AG20443 (cell line): ENCODE results near the gene OAS3.
"Not testable (repeated sequence)": the region's sequence is repeated elsewhere in the genome, so short reads cannot be mapped to it uniquely, and the experiment has no call there.

Source experiments
- DNase-seq: peaks from one replicate; pipeline ENCODE4 v3.0.0; 2012; ENCODE audit warnings: low spot score, mixed read lengths

The OAS3 gene, protein sequence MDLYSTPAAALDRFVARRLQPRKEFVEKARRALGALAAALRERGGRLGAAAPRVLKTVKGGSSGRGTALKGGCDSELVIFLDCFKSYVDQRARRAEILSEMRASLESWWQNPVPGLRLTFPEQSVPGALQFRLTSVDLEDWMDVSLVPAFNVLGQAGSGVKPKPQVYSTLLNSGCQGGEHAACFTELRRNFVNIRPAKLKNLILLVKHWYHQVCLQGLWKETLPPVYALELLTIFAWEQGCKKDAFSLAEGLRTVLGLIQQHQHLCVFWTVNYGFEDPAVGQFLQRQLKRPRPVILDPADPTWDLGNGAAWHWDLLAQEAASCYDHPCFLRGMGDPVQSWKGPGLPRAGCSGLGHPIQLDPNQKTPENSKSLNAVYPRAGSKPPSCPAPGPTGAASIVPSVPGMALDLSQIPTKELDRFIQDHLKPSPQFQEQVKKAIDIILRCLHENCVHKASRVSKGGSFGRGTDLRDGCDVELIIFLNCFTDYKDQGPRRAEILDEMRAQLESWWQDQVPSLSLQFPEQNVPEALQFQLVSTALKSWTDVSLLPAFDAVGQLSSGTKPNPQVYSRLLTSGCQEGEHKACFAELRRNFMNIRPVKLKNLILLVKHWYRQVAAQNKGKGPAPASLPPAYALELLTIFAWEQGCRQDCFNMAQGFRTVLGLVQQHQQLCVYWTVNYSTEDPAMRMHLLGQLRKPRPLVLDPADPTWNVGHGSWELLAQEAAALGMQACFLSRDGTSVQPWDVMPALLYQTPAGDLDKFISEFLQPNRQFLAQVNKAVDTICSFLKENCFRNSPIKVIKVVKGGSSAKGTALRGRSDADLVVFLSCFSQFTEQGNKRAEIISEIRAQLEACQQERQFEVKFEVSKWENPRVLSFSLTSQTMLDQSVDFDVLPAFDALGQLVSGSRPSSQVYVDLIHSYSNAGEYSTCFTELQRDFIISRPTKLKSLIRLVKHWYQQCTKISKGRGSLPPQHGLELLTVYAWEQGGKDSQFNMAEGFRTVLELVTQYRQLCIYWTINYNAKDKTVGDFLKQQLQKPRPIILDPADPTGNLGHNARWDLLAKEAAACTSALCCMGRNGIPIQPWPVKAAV

DNA sequence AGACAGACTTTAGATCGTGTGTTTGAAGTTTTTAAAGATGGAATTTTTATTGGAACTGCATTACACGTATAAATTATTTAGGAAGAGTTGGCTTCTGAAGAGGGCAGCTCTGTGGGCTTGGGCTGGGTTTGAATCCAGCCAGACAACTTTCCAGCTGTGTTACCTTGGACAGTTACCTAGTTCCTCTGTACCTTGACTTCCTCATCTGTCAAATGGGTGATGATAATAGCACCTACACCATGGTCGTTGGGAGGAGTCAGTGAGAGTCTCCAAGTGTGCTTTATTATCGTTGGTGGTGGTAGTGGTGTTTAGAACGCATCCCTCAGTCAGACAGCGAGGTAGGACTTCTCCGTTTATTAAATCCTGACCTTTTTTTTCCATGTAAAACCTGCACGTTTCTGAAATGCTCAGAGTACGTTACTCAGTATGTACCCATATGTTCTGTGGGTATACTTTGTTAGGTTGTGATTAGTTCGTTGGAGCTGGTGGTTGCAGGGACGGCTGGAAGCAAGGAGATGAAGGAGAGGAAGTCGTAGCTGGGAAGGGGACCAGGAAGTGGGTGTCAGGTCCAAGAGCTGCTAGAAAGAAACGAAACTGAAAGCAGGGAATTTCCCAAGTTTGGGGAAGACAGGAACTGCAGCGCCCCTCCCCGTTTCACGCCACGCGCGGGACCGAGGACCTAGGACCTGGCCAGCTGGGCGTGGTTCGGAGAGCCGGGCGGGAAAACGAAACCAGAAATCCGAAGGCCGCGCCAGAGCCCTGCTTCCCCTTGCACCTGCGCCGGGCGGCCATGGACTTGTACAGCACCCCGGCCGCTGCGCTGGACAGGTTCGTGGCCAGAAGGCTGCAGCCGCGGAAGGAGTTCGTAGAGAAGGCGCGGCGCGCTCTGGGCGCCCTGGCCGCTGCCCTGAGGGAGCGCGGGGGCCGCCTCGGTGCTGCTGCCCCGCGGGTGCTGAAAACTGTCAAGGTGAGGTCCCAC lies at the start of gene OAS3:
OAS3 (plus strand) TSS at position 734 of the 979 bp plus-strand sequence; CDS start at position 791, 57 bp downstream.
- peak; percentile 85 for DNase-seq

DNA sequence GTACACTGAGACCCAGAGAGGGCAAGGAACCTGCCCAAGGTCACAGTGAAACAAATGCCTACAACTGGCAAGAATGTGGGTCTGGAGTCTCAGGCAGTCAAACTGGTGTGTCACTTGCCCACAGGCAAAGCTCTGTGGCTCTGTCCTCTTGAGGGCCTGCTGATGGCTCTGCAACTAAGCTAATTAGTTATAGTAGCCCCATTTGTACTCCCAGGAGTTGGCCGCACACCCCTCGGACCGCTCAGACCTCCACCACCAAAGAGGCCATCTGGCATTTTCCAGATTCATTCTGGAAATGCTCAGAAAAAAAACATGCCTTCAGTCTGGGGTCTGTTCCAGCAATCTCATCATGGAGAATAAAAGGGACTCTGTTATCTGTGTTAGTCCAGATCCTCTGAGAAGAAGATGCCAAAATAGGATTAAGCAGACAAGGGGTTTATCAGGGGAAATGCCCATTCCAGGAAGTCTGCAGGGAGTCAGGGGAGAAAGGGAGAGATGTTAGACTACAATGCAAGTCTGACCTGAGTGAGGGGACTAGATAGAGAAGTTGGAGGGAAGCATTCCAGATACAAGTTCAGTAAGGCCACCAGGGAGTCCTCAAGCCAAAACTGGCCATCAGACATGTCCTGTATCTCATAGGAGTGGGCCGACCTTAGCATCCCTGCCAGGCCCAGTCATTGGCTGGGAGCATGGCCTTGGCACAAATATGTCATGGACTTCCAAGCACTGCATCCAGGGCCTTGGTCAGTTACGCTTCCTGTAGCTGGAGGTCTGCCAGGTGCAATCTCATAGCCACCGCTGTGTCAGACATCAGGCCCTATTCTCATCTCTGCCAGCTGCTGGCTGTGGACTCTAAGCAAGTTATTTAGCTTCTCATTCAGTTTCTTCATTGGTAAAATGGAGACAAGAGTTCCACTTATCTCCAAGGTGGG lies 46.9 kb upstream of the OAS3 start:
- DNase-seq = no peak

DNA sequence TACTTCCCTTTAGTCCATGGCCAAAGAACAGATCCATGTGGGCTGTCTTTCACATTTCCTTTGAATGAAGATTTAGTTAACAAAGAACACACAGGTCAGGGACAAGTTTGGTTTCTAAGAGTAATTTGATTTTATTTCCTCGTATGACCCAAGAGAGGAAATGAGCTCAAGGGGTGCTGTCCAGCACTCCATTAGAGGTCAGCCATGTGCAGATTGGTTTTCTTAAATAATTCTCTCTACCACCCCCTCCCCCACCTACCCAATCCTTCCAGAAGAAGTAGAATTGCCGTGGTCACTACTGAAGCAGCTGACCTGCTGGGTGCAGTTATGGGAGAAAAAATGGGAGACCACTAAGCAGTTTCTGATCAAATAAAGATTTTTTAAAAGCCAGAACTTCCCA lies 45.4 kb upstream of the OAS3 start:
- no peak for DNase-seq

- no peak for DNase-seq
Observed at GRCh38 chr12:112894128-112894527, 44.1 kb upstream of the OAS3 start.

DNA sequence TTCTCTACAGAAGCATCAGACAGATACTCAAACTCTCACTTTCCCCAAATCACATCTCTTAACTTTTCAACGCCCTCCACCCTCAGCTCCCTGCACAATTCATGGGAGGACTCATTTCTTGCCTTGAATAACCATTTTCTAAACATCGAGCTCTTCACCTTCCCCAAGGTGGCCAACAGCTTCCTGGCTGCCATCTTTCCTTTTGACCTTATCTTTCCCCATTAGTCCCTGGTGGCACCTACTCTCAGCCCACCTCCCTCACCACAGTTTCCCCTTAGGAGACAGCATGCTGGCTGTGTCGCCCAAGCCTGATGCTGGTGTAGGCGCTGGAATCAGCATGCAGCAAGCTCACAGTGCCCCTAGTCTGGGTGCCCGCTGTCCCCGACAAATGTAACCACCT lies 39.9 kb upstream of the OAS3 start:
- DNase-seq = no peak

DNA sequence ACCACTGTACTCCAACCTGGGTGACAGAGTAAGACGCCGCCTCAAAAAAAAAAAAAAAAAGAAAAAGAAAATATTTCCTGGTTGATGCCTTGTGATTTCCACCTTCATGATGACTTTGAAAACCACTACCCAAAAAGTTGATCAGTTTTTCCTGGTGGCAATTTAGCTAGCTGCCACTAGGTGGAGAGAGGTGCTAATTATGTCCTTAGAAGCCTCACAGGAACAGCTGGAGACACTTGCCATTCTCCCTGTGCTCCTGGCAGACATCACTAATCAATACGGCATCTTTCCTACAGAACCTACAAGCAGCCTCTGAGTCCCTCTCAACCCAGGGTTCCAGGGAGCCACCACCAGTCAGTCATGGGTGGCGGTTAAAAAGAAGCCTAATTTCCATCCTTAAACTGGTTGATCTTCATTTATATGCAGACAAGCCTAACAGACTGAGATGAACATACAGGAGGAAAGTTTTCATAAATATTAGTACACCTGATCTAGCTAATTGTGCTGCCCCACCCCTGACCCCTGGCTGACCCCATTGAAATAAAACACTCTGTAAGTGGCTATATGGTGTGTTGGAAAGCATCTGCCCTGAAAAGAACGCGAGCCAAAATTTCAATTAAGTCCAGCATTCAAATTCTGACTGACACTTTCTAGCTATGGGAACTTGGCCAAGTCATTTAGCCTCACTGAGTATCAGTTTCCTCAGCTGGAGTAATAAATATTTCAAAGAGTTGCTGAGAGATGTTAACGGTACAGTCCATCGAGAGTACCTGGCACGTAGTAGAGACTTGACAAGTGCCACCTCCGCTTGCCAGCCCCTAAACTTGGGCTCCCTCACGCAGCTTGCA lies 37.8 kb upstream of the OAS3 start:
- peak; percentile 51 for DNase-seq

DNA sequence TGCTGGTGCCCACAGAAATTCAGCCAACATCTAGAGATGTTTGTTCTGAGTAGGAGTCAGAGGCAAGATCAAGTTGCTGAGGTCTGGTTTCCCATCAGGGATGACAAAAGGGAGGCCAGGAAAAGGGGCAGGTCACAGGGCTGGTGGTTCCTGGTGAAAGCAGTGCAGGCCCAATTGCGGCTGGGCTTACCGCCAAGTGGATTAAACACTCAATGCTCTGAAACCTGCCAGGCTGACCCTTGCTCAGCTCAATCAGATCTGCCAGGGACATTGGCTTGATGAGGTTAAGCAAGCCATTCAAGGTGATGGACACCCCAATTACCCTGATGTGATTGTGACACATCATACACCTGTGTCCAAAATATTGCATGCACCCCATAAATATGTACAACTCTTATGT lies 37.0 kb upstream of the OAS3 start:
- no peak for DNase-seq

DNA sequence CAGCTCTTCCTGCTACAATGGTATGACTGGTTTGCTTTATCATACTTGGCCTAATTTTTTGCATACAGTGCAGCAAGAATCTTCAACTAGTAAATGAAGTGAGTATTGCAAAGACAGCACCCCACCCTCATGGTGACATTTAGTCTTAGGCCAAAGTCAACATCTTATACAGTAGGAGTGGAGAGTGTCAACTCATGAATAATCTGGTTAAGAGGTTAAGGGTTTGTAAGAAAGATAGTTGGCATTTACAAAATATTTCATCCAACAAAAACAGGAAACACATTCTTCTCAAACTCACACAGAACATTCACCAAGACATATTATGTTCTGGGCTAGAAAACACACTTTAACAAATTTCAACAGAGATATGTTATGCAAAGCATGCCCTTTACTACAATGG lies 33.7 kb upstream of the OAS3 start:
- peak; percentile 40 for DNase-seq

DNA sequence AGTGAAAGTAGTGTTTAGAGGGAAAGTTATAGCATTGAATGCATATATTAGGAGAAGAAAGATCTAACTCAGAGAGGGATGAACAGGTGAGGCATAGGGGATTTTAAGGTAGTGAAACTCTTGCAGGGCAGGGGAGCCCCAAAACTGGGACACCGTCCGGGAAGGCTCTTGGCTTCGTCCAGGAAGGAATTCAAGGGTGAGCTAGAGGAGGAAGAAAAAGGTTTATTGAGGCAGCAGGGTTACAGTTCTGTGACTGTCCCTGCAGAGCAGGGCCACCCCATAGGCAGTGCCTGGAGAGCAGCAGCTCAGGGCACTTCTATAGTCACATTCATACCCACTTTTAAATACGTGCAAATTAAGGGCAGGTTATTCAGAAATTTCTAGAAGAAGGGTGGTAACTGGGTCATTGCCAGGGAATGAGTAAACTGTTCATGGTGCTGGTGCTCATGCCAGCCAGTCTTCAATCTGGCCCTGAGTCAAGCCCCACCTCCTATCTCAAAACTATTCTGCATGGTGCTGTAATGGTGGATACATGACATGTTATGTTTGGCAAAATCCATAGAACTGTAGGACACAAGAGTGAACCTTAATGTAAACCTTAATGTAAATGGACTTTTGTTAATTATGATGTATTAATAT lies 32.7 kb upstream of the OAS3 start:
- peak; percentile 2 for DNase-seq

- peak; percentile 59 for DNase-seq
Observed at GRCh38 chr12:112906712-112907414, 31.4 kb upstream of the OAS3 start, which contains the start of gene OAS1. Gene OAS1 (plus strand): TSS chr12:112906962. CDS start chr12:112907040, 78 bp downstream.

GRCh38 chr12:112907415-112908157 lies 30.7 kb upstream of the OAS3 start:
- DNase-seq = no peak

DNA sequence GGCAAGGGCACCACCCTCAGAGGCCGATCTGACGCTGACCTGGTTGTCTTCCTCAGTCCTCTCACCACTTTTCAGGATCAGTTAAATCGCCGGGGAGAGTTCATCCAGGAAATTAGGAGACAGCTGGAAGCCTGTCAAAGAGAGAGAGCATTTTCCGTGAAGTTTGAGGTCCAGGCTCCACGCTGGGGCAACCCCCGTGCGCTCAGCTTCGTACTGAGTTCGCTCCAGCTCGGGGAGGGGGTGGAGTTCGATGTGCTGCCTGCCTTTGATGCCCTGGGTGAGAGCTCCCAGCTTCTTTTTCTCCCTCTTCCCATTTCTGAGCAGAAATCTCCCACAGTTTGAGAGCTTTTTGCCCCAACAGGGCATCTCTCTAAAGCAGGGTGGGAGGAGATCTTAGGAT lies 29.7 kb upstream of the OAS3 start:
- peak; percentile 27 for DNase-seq

DNA sequence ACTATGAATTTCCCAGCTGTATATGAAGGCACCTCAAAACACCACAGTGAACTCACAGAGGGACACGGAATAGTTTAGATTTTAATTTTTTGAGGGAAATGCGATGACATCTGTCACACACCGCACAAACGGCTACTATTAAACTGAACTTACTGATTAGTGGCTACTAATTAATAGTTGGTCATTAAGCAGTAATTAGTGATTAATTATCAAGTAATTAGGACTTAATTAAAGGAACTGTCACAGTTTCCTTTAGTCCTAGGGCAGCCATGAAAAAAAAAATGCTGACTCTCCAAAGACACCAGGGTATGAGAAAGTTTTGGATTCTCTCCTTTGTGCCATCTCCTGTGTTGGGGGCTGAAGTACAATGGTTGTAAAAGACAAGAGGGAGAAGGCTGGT lies 28.6 kb upstream of the OAS3 start:
- no peak for DNase-seq

DNA sequence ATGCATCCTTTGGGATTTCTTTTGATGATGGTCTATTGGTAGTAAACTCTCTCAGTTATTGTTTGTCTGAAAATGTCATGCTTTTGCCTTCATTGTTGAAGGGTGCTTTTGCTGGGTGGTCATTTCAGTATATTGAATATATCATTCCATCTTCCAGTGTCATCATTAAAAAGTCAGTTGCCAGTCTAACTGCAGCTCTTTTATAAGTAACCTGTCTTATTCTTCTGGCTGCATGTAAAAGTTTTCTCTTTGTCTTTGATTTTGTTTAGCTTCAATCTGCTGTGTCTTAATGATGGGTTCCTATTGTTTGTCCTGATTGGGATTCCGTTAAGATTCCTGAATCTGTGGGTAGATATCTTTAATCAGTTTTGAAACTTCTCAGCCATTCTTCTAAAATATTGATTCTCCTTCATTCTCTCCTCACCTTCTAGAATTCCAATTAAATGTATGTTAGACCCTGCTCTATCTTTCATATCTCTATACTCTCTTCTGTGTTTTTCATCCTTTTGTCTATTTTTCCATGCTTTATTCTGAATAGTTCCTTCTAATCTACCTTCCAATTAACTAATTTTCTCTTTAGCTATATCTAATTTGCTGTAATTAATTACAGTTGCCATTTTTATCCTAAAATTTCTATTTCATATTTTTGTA lies 25.1 kb upstream of the OAS3 start:
- no peak for DNase-seq

- DNase-seq = not testable (repeated sequence)
Observed at GRCh38 chr12:112913888-112914287, 24.4 kb upstream of the OAS3 start.

DNA sequence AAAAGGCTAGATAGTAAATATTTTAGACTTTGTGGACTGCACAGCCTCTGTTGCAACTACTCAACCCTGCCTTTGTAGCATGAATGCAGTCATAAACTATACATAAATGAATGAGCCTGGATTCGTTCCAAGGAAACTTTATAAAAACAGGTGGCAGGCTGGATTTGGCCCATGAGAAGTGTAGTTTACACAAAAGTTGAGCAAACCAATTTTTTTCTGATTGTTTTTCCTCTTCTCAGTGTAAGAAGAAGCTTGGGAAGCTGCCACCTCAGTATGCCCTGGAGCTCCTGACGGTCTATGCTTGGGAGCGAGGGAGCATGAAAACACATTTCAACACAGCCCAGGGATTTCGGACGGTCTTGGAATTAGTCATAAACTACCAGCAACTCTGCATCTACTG lies 22.0 kb upstream of the OAS3 start:
- no peak for DNase-seq

DNA sequence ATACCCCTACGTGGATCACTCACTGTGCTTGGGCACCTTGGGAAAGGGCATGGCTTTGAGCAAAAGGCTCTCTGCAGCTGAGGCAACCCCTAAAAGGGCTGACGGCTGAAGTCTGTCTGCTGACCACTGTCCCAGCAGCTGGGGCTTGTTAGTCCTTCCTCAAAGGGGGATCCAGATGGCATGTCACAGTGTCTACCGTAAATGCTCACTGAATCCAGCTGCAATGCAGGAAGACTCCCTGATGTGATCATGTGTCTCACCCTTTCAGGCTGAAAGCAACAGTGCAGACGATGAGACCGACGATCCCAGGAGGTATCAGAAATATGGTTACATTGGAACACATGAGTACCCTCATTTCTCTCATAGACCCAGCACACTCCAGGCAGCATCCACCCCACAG lies 19.2 kb upstream of the OAS3 start:
- DNase-seq = no peak
